ENCODE measurements around the gene CLEC4C. TPM values are rescaled to one million over a fixed set of nuclear protein-coding genes. Genes with fewer than 3 reads are reported as not detected.

Gene CLEC4C
- total RNA-seq, 1 experiment from 2014 or later, result not detected

GRCh38 chr12:7751394-7751793, 4.2 kb upstream of the CLEC4C start:
- BruUV-seq (replicated peaks), result no TSS peak
- no peaks in the 10 kb centered on the region for H3K36me3 Mint-ChIP-seq (ENCODE audit: insufficient read depth, unreplicated experiment)
- ChIA-PET POLR2A (no interaction called here), CTCF (interaction anchor here (0.6 to 2.0 kb wide), 4 partner anchors 26 to 98 kb away, joined by 3 to 8 read pairs (median 4); no protein-coding TSS in a partner anchor)
- intact Hi-C loops (cut with micrococcal nuclease), result no loop called here
- no peaks in the 10 kb centered on the region for H3K9me3 Mint-ChIP-seq (ENCODE audit: unreplicated experiment)
- no peak for TF ChIP-seq CTCF (IDR thresholded peaks at IDR 0.05; ENCODE audit: unreplicated experiment)
- no peaks in the 10 kb centered on the region for H3K4me1 Mint-ChIP-seq (ENCODE audit: insufficient read depth, unreplicated experiment)
- H3K27ac Mint-ChIP-seq (ENCODE audit: low read depth, unreplicated experiment), result no peak overlapping the region
- H3K4me3 Mint-ChIP-seq (ENCODE audit: unreplicated experiment), result no peak overlapping the region
- no peaks in the 10 kb centered on the region for H3K27me3 Mint-ChIP-seq (ENCODE audit: insufficient read depth, unreplicated experiment)
- no peak for DNase-seq (ENCODE audit: unreplicated experiment)

- Mint-ChIP-seq H3K4me3 (ENCODE audit: unreplicated experiment) (no peak overlapping the region), H3K27ac (ENCODE audit: low read depth, unreplicated experiment) (no peak overlapping the region), H3K4me1 (ENCODE audit: insufficient read depth, unreplicated experiment) (no peaks in the 10 kb centered on the region), H3K36me3 (ENCODE audit: insufficient read depth, unreplicated experiment) (no peaks in the 10 kb centered on the region), H3K27me3 (ENCODE audit: insufficient read depth, unreplicated experiment) (no peaks in the 10 kb centered on the region), H3K9me3 (ENCODE audit: unreplicated experiment) (no peaks in the 10 kb centered on the region)
- DNase-seq (ENCODE audit: unreplicated experiment), result no peak
- no peak for TF ChIP-seq CTCF (IDR thresholded peaks at IDR 0.05; ENCODE audit: unreplicated experiment)
- CTCF ChIA-PET, result interaction anchor here (1.8 to 2.0 kb wide), 2 partner anchors 25 to 55 kb away, joined by 4 to 8 read pairs; no protein-coding TSS in a partner anchor
- POLR2A ChIA-PET, result no interaction called here
- intact Hi-C loops (cut with micrococcal nuclease), result no loop called here
- BruUV-seq (replicated peaks), result no TSS peak
Observed at GRCh38 chr12:7750350-7750749, 3.2 kb upstream of the CLEC4C start.

GRCh38 chr12:7749442-7749841, 2.3 kb upstream of the CLEC4C start:
- no peak overlapping the region for H3K4me3 Mint-ChIP-seq (ENCODE audit: unreplicated experiment)
- intact Hi-C loops (cut with micrococcal nuclease), result no loop called here
- POLR2A ChIA-PET, result no interaction called here
- BruUV-seq (replicated peaks), result no TSS peak
- TF ChIP-seq CTCF (IDR thresholded peaks at IDR 0.05; ENCODE audit: unreplicated experiment), result no peak
- H3K27ac Mint-ChIP-seq (ENCODE audit: low read depth, unreplicated experiment), result no peak overlapping the region
- no peaks in the 10 kb centered on the region for H3K36me3 Mint-ChIP-seq (ENCODE audit: insufficient read depth, unreplicated experiment)
- no peaks in the 10 kb centered on the region for H3K4me1 Mint-ChIP-seq (ENCODE audit: insufficient read depth, unreplicated experiment)
- CTCF ChIA-PET, result interaction anchor here (0.7 kb wide), 1 partner anchor 436 kb away, joined by 3 read pairs; no protein-coding TSS in a partner anchor
- no peaks in the 10 kb centered on the region for H3K9me3 Mint-ChIP-seq (ENCODE audit: unreplicated experiment)
- H3K27me3 Mint-ChIP-seq (ENCODE audit: insufficient read depth, unreplicated experiment), result no peaks in the 10 kb centered on the region
- no peak for DNase-seq (ENCODE audit: unreplicated experiment)

GRCh38 chr12:7748852-7749251, 1.7 kb upstream of the CLEC4C start:
- Mint-ChIP-seq H3K27me3 (ENCODE audit: insufficient read depth, unreplicated experiment) (no peaks in the 10 kb centered on the region), H3K4me1 (ENCODE audit: insufficient read depth, unreplicated experiment) (no peaks in the 10 kb centered on the region), H3K9me3 (ENCODE audit: unreplicated experiment) (no peaks in the 10 kb centered on the region), H3K4me3 (ENCODE audit: unreplicated experiment) (no peak overlapping the region), H3K27ac (ENCODE audit: low read depth, unreplicated experiment) (no peak overlapping the region), H3K36me3 (ENCODE audit: insufficient read depth, unreplicated experiment) (no peaks in the 10 kb centered on the region)
- POLR2A ChIA-PET, result no interaction called here
- intact Hi-C loops (cut with micrococcal nuclease), result no loop called here
- no peak for DNase-seq (ENCODE audit: unreplicated experiment)
- BruUV-seq (replicated peaks), result no TSS peak
- TF ChIP-seq CTCF (IDR thresholded peaks at IDR 0.05; ENCODE audit: unreplicated experiment), result no peak
- CTCF ChIA-PET, result interaction anchor here (0.6 to 0.7 kb wide), 2 partner anchors 198 to 435 kb away, joined by 3 to 4 read pairs; no protein-coding TSS in a partner anchor

All from MCF 10A (cell line).